Activated naive CD8-positive, alpha-beta T cell (primary cell): ENCODE results near the gene OXCT1.
"Not testable (repeated sequence)": the region's sequence is repeated elsewhere in the genome, so short reads cannot be mapped to it uniquely, and the experiment has no call there.

Source experiments
- H3K27ac Mint-ChIP-seq: one replicate; pipeline ENCODE4 v1.8.0; 2021; ENCODE audit warnings: mixed read lengths
- H3K27me3 Mint-ChIP-seq: one replicate; pipeline ENCODE4 v1.8.0; 2021; ENCODE audit warnings: mixed read lengths
- H3K36me3 Mint-ChIP-seq: one replicate; pipeline ENCODE4 v1.8.0; 2021; ENCODE audit warnings: mixed read lengths
- H3K4me1 Mint-ChIP-seq: one replicate; pipeline ENCODE4 v1.8.0; 2021; ENCODE audit warnings: low read depth, mixed read lengths
- H3K4me3 Mint-ChIP-seq: one replicate; pipeline ENCODE4 v1.8.0; 2021; ENCODE audit warnings: mild to moderate bottlenecking, mixed read lengths
- H3K9me3 Mint-ChIP-seq: one replicate; pipeline ENCODE4 v1.8.0; 2021; ENCODE audit warnings: low read depth, mixed read lengths

Gene OXCT1

GRCh38 chr5:41852293-41852692 is 17.9 kb downstream of the OXCT1 start:
- H3K9me3 Mint-ChIP-seq = no peaks in the 10 kb centered on the region
- H3K4me3 Mint-ChIP-seq = no peak overlapping the region
- H3K27me3 Mint-ChIP-seq = no peaks in the 10 kb centered on the region
- no peak overlapping the region for H3K27ac Mint-ChIP-seq
- peaks cover 21% of the 10 kb centered on the region for H3K4me1 Mint-ChIP-seq
- peaks cover 23% of the 10 kb centered on the region for H3K36me3 Mint-ChIP-seq

- no peaks in the 10 kb centered on the region for H3K9me3 Mint-ChIP-seq
- H3K27ac Mint-ChIP-seq = peak overlapping the region; percentile 90
- peaks cover 23% of the 10 kb centered on the region for H3K36me3 Mint-ChIP-seq
- peaks cover 21% of the 10 kb centered on the region for H3K4me1 Mint-ChIP-seq
- no peaks in the 10 kb centered on the region for H3K27me3 Mint-ChIP-seq
- peak overlapping the region; percentile 53 for H3K4me3 Mint-ChIP-seq
These were observed 19.1 kb downstream of the OXCT1 start for GRCh38 chr5:41851116-41851515.

DNA sequence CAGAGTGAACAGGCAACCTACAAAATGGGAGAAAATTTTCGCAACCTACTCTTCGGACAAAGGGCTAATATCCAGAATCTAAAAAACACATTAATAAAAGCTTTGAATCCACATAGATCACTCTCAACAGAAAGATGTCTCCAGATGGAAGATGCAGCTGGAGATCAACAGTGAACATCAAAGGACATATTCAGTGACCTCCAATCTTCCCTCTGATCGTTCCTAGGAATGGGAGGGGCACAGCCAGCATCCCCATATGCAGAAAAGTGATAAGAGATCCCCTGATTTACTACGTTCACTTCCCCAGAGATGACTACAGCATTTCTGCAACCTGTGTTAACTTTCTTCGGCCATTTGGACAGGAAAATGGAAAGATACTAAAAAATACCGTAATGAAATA is 21.2 kb downstream of the OXCT1 start:
- no peaks in the 10 kb centered on the region for H3K9me3 Mint-ChIP-seq

DNA sequence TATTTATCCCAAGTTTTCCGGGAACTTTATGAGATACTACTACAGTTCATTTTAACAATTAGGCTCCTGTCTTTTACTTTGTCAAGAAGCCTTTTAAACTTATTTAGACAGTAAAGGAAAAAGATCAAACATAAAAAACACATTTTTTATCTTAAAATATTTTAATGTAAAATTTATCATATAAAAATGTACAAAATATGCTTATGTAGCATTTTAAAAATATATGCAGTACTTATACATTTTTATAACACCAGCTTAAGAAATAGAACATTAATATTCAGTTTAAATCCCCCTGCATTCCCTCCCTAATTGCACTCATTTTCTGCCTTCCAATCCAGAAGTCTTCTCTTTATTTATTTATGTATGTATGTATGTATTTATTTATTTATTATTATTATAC is 24.5 kb downstream of the OXCT1 start:
- not testable (repeated sequence) for H3K4me3 Mint-ChIP-seq, H3K27ac Mint-ChIP-seq, H3K9me3 Mint-ChIP-seq, H3K27me3 Mint-ChIP-seq, H3K4me1 Mint-ChIP-seq
- H3K36me3 Mint-ChIP-seq = peaks cover 15% of the 10 kb centered on the region

More for the DNA sequence above, 21.2 kb downstream of the OXCT1 start:
- peak overlapping the region; percentile 54 for H3K27ac Mint-ChIP-seq
- peaks cover 21% of the 10 kb centered on the region for H3K4me1 Mint-ChIP-seq
- no peaks in the 10 kb centered on the region for H3K27me3 Mint-ChIP-seq
- H3K4me3 Mint-ChIP-seq = no peak overlapping the region
- H3K36me3 Mint-ChIP-seq = peaks cover 21% of the 10 kb centered on the region

- Mint-ChIP-seq H3K27ac (no peak overlapping the region), H3K4me3 (no peak overlapping the region), H3K4me1 (peaks cover 12% of the 10 kb centered on the region), H3K27me3 (no peaks in the 10 kb centered on the region), H3K36me3 (peaks cover 8% of the 10 kb centered on the region), H3K9me3 (no peaks in the 10 kb centered on the region)
These were observed 25.7 kb downstream of the OXCT1 start for GRCh38 chr5:41844502-41844901.

GRCh38 chr5:41843456-41844370 is 26.5 kb downstream of the OXCT1 start:
- H3K36me3 Mint-ChIP-seq = no peaks in the 10 kb centered on the region
- H3K9me3 Mint-ChIP-seq = no peaks in the 10 kb centered on the region
- no peaks in the 10 kb centered on the region for H3K27me3 Mint-ChIP-seq
- H3K4me1 Mint-ChIP-seq = peaks cover 9% of the 10 kb centered on the region
- H3K27ac Mint-ChIP-seq = no peak overlapping the region
- no peak overlapping the region for H3K4me3 Mint-ChIP-seq

DNA sequence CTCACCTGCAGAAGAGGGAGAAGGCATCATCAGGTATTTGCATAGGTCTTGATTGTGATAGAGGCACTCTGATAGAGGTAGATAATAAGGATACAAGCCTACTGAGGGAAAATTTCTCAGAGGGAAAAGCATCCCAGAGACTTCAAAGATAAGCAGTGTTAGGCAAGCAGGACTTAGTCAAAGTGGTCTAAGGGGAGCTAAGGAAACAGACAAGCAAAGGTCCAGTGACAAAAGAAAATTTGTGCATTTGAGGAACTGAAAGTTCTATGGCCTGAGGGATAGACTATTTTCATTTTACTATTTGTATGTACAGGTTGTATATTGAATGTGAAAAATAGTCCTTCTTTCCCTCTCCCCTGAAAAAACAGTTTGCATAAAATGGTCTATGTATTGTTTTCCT is 27.4 kb downstream of the OXCT1 start:
- Mint-ChIP-seq H3K4me1 (peaks cover 9% of the 10 kb centered on the region), H3K27ac (no peak overlapping the region), H3K36me3 (peaks cover 3% of the 10 kb centered on the region), H3K27me3 (no peaks in the 10 kb centered on the region), H3K4me3 (no peak overlapping the region), H3K9me3 (no peaks in the 10 kb centered on the region)

DNA sequence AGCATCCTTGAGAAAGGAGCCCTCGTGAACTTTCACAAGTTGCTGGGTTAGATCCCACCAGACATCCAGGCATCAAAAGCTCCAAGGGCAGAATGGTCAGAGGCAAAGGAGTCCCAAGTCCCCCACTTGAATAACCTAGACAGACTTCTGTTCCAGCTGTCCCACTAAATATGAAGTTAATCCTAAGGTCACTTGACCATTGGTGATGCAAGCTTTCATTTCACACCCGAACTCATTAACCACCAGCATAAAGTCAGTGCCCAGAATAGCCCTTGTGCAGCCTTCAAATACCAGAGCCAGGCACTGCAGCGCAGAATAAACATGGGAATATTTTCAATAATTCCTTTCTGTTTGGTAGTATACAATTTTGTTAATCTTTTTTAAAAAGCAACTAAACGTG is 28.9 kb downstream of the OXCT1 start:
- Mint-ChIP-seq H3K9me3 (no peaks in the 10 kb centered on the region), H3K27me3 (no peaks in the 10 kb centered on the region), H3K27ac (no peak overlapping the region), H3K4me3 (no peak overlapping the region), H3K36me3 (peaks cover 5% of the 10 kb centered on the region), H3K4me1 (peaks cover 10% of the 10 kb centered on the region)

DNA sequence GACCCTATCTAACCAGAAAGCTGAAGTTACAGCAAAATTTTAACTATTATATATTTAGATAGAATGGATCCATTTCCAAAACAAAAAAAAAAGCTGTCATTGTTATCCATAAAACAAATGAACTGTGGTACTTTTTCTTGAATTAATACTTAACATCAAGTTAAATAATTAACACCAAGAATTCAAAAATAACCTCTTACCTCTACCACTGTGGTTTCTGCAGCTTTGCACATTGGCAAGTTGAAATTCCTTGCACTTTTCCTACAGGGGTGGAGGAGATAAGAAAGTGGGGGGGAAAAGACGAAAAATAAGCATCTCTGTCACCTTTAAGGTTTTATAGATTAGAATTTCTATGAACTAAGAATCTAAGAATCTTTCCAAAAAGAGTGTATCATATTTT is 30.0 kb downstream of the OXCT1 start:
- peaks cover 17% of the 10 kb centered on the region for H3K4me1 Mint-ChIP-seq
- H3K9me3 Mint-ChIP-seq = no peaks in the 10 kb centered on the region
- H3K27me3 Mint-ChIP-seq = no peaks in the 10 kb centered on the region
- H3K4me3 Mint-ChIP-seq = no peak overlapping the region
- H3K36me3 Mint-ChIP-seq = peaks cover 8% of the 10 kb centered on the region
- no peak overlapping the region for H3K27ac Mint-ChIP-seq

GRCh38 chr5:41837793-41838192 is 32.4 kb downstream of the OXCT1 start:
- Mint-ChIP-seq H3K27ac (no peak overlapping the region), H3K4me1 (peaks cover 35% of the 10 kb centered on the region), H3K4me3 (no peak overlapping the region), H3K9me3 (no peaks in the 10 kb centered on the region), H3K36me3 (peaks cover 24% of the 10 kb centered on the region), H3K27me3 (no peaks in the 10 kb centered on the region)

- Mint-ChIP-seq H3K27me3 (no peaks in the 10 kb centered on the region), H3K36me3 (peaks cover 41% of the 10 kb centered on the region), H3K27ac (peak overlapping the region; percentile 1), H3K4me3 (no peak overlapping the region), H3K9me3 (no peaks in the 10 kb centered on the region), H3K4me1 (peaks cover 38% of the 10 kb centered on the region)
These were observed 34.6 kb downstream of the OXCT1 start for GRCh38 chr5:41835645-41836044.

- Mint-ChIP-seq H3K27me3 (no peaks in the 10 kb centered on the region), H3K4me3 (no peak overlapping the region), H3K4me1 (peaks cover 31% of the 10 kb centered on the region), H3K36me3 (peaks cover 43% of the 10 kb centered on the region), H3K9me3 (no peaks in the 10 kb centered on the region), H3K27ac (no peak overlapping the region)
These were observed 35.7 kb downstream of the OXCT1 start for GRCh38 chr5:41834506-41834905.

GRCh38 chr5:41832430-41832829 is 37.8 kb downstream of the OXCT1 start:
- Mint-ChIP-seq H3K4me1 (peaks cover 31% of the 10 kb centered on the region), H3K27ac (no peak overlapping the region), H3K9me3 (no peaks in the 10 kb centered on the region), H3K36me3 (peaks cover 44% of the 10 kb centered on the region), H3K4me3 (no peak overlapping the region), H3K27me3 (no peaks in the 10 kb centered on the region)

DNA sequence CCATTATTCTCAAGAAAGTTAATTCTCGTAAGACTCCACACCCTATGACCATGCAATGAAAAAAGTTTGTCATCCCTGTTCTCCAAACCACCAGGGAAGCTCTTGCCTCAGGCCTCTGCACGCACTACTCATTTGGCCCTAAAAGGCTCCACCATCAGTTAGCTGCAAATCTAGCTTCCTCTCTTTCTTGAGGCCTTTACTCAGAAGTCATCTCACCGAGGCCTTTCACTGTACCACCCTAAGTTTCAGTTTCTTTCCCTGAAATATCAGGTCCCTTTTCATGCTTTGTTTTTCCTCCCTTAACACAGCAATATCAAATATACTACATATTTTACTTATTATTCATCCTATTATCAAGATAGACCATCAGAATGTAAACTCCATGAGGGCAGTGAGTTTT is 39.1 kb downstream of the OXCT1 start:
- Mint-ChIP-seq H3K4me3 (no peak overlapping the region), H3K9me3 (no peaks in the 10 kb centered on the region), H3K4me1 (peaks cover 31% of the 10 kb centered on the region), H3K27ac (no peak overlapping the region), H3K36me3 (peaks cover 48% of the 10 kb centered on the region), H3K27me3 (no peaks in the 10 kb centered on the region)

DNA sequence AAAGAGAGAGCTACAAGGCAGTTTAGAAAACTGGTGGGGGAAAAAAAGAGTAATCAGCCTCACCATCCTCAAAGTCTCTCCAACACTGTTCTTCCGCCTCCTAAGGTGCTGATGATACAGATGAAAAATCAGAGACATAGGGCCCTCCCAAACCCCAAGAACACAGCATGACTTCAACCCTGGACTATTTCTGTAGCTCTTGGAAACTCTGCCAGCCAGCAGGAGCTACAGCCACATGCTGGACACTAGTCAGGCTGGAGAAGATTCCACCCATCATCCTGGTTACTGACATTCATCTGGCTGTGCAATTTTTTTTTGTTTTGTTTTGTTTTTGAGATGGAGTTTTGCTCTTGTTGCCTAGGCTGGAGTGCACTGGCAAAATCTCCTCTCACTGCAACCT is 42.4 kb downstream of the OXCT1 start:
- Mint-ChIP-seq H3K27ac (no peak overlapping the region), H3K9me3 (no peaks in the 10 kb centered on the region), H3K27me3 (no peaks in the 10 kb centered on the region), H3K4me1 (peaks cover 7% of the 10 kb centered on the region), H3K4me3 (no peak overlapping the region), H3K36me3 (peaks cover 39% of the 10 kb centered on the region)

GRCh38 chr5:41822036-41822435 is 48.2 kb downstream of the OXCT1 start:
- Mint-ChIP-seq H3K9me3 (no peaks in the 10 kb centered on the region), H3K36me3 (peaks cover 39% of the 10 kb centered on the region), H3K27ac (no peak overlapping the region), H3K4me1 (peaks cover 20% of the 10 kb centered on the region), H3K4me3 (no peak overlapping the region), H3K27me3 (no peaks in the 10 kb centered on the region)
